MCF 10A (cell line): Measurements from ENCODE around the gene GPR150. TPM values are rescaled to one million over a fixed set of nuclear protein-coding genes. Genes with fewer than 3 reads are reported as not detected.

Source experiments
- BruUV-seq: library from RNA; stranded (reverse); fragments of 400-500 nt; replicated peaks from 2 replicates; lab custom pipeline; 2021; lab: Mats Ljungman, UMichigan
- CTCF ChIA-PET: fragments of 300-600 bp; sonication (Branson Sonifier 250); formaldehyde crosslinking; extraction: SDS; loops from one replicate; lab custom pipeline; 2021; ENCODE audit warnings: antibody characterized with exemption, inconsistent platforms; lab: Yijun Ruan, JAX
- POLR2A ChIA-PET: fragments of 300-600, 350-650 bp; sonication (Branson Sonifier 250); formaldehyde crosslinking; extraction: SDS; loops from one replicate; lab custom pipeline; 2020; ENCODE audit warnings: antibody characterized with exemption, inconsistent platforms; lab: Yijun Ruan, JAX
- DNase-seq: peaks from one replicate; pipeline ENCODE4 v3.0.0-alpha.2; 2018; ENCODE audit not compliant: unreplicated experiment
- H3K27ac Mint-ChIP-seq: one replicate; pipeline ENCODE4 v1.8.0; 2022; ENCODE audit warnings: mild to moderate bottlenecking, low read depth, mixed read lengths; ENCODE audit not compliant: unreplicated experiment
- H3K27me3 Mint-ChIP-seq: one replicate; pipeline ENCODE4 v1.8.0; 2022; ENCODE audit warnings: mixed read lengths; ENCODE audit not compliant: insufficient read depth, unreplicated experiment
- H3K36me3 Mint-ChIP-seq: one replicate; pipeline ENCODE4 v1.8.0; 2022; ENCODE audit warnings: mild to moderate bottlenecking, moderate library complexity, mixed read lengths; ENCODE audit not compliant: insufficient read depth, unreplicated experiment
- H3K4me1 Mint-ChIP-seq: one replicate; pipeline ENCODE4 v1.8.0; 2022; ENCODE audit warnings: mixed read lengths; ENCODE audit not compliant: insufficient read depth, unreplicated experiment
- H3K4me3 Mint-ChIP-seq: one replicate; pipeline ENCODE4 v1.8.0; 2022; ENCODE audit warnings: mild to moderate bottlenecking, moderate library complexity, mixed read lengths; ENCODE audit not compliant: unreplicated experiment
- H3K9me3 Mint-ChIP-seq: one replicate; pipeline ENCODE4 v1.8.0; 2022; ENCODE audit warnings: mixed read lengths; ENCODE audit not compliant: unreplicated experiment
- intact Hi-C: fragments of 100-400 bp; cut with micrococcal nuclease; formaldehyde crosslinking; loops from 2 replicates; pipeline ENCODE4 v1.14.1; 2022
- total RNA-seq: library from RNA; stranded (reverse); gene quantifications from 2 replicates; pipeline ENCODE4 v1.2.3, GENCODE V29; 2022
- TF ChIP-seq, protein P1 (sequence below): fragments of 200-600 bp; IDR thresholded peaks from one replicate; pipeline ENCODE4 v1.8.0; 2022; ENCODE audit warnings: antibody characterized with exemption, mild to moderate bottlenecking; ENCODE audit not compliant: unreplicated experiment

The GPR150 gene
- total RNA-seq, 1 experiment from 2014 or later, result not detected

DNA sequence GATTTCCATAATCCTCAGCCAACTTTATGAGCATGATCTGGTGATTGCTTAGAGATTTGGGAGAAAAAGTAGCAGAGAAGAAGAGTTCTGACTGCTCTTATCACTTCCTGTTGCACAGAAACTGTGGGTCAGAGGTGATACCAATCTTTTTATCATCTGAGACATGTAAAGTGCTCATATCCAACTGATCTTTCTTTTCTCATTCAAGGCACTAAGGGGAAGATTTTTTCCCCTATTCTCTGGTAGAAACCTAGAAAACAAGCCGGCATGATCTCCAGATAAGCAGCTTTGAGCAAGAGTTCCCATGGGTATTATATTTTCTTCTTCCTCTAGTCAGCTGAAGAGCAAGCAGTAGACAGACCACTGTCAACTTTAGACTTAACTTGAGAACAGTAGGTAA lies 29.0 kb upstream of the GPR150 start:
- Mint-ChIP-seq H3K36me3 (no peaks in the 10 kb centered on the region), H3K9me3 (no peaks in the 10 kb centered on the region), H3K4me1 (no peaks in the 10 kb centered on the region), H3K4me3 (no peak overlapping the region), H3K27me3 (no peaks in the 10 kb centered on the region), H3K27ac (no peak overlapping the region)
- TF ChIP-seq, protein P1, sequence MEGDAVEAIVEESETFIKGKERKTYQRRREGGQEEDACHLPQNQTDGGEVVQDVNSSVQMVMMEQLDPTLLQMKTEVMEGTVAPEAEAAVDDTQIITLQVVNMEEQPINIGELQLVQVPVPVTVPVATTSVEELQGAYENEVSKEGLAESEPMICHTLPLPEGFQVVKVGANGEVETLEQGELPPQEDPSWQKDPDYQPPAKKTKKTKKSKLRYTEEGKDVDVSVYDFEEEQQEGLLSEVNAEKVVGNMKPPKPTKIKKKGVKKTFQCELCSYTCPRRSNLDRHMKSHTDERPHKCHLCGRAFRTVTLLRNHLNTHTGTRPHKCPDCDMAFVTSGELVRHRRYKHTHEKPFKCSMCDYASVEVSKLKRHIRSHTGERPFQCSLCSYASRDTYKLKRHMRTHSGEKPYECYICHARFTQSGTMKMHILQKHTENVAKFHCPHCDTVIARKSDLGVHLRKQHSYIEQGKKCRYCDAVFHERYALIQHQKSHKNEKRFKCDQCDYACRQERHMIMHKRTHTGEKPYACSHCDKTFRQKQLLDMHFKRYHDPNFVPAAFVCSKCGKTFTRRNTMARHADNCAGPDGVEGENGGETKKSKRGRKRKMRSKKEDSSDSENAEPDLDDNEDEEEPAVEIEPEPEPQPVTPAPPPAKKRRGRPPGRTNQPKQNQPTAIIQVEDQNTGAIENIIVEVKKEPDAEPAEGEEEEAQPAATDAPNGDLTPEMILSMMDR, result no peak
- no peak for DNase-seq
- BruUV-seq, result no TSS peak
- ChIA-PET CTCF (no interaction called here), POLR2A (no interaction called here)
- intact Hi-C loops, result no loop called here

DNA sequence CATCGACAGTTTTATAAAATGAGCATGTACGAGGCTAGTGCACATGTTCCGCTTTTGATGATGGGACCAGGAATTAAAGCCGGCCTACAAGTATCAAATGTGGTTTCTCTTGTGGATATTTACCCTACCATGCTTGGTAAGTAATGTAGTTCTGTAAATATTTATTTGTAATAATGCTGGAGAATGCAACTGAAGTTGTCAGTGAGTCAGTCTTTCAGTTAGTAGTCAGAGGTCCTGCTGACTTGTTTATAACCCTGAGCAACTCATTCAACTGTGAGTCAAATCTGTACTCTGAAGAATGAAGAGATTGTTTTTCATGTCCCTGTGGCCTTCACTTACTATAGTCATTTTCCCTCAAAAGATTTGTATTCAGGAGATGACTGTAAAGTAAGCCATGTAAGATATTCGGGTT lies 28.4 kb upstream of the GPR150 start:
- ChIA-PET POLR2A (no interaction called here), CTCF (no interaction called here)
- H3K4me1 Mint-ChIP-seq, result no peaks in the 10 kb centered on the region
- H3K27me3 Mint-ChIP-seq, result no peaks in the 10 kb centered on the region
- no peak overlapping the region for H3K4me3 Mint-ChIP-seq
- peak; percentile 6 for DNase-seq
- H3K27ac Mint-ChIP-seq, result no peak overlapping the region
- intact Hi-C loops, result no loop called here
- TF ChIP-seq, protein P1, result no peak
- no TSS peak for BruUV-seq
- no peaks in the 10 kb centered on the region for H3K36me3 Mint-ChIP-seq
- H3K9me3 Mint-ChIP-seq, result no peaks in the 10 kb centered on the region

DNA sequence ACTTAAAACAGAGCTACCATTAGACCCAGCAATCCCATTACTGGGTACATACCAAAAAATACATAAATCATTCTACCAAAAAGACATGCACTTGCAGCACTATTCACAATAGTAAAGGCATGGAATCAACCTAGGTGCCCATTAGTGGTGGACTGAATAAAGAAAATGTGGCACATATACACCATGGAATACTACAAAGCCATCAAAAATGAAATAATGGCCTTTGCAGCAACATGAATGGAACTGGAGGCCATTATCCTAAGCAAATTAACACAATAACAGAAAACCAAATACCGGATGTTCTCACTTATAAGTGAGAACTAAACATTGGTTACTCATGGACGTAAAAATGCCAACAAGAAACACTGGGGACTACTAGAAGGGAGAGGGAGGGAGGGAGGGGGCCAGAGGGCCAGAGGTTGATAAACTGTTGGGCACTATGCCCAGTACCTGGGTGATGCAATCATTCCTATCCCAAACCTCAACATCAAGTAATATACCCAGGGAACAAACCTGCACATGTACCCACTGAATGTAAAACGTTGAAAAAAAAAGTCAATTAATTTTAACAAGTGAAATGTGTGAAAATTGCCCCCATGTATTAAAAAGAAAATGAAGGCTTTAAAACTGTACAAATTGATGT lies 24.5 kb upstream of the GPR150 start:
- Mint-ChIP-seq H3K27me3 (no peaks in the 10 kb centered on the region), H3K36me3 (no peaks in the 10 kb centered on the region), H3K27ac (no peak overlapping the region), H3K9me3 (no peaks in the 10 kb centered on the region), H3K4me1 (no peaks in the 10 kb centered on the region), H3K4me3 (no peak overlapping the region)
- ChIA-PET CTCF (interaction anchor here (0.8 kb wide), 1 partner anchor 9 kb away, joined by 3 read pairs; no protein-coding TSS in a partner anchor), POLR2A (no interaction called here)
- no TSS peak for BruUV-seq
- TF ChIP-seq, protein P1, result no peak
- intact Hi-C loops, result no loop called here
- DNase-seq, result peak; percentile 46

DNA sequence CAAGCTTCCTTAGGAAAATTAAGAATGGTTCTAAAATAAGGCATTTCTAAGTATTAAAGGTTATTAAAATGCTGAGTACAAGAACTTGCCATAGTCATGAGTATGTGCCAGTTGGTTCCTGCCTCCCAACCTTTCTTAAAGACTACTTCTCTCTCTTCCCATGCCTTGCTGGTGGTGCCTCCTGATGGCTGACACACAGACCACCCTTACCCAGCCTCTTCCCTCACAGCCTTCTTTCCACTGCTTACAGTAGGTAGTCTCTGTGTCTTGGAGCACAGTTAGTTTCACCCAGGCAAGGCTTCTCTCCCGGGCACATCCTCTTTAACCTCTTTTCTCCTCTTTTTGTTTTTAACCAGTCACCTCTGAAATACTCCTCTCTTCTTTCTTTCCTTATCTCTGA lies 20.6 kb upstream of the GPR150 start:
- H3K9me3 Mint-ChIP-seq, result no peaks in the 10 kb centered on the region
- ChIA-PET POLR2A (no interaction called here), CTCF (no interaction called here)
- no peaks in the 10 kb centered on the region for H3K27me3 Mint-ChIP-seq
- H3K27ac Mint-ChIP-seq, result no peak overlapping the region
- no peak for DNase-seq
- no peak overlapping the region for H3K4me3 Mint-ChIP-seq
- no peaks in the 10 kb centered on the region for H3K4me1 Mint-ChIP-seq
- no TSS peak for BruUV-seq
- intact Hi-C loops, result no loop called here
- TF ChIP-seq, protein P1, result no peak
- H3K36me3 Mint-ChIP-seq, result peaks cover 9% of the 10 kb centered on the region
